B cell (primary cell): Measurements from ENCODE around the gene BCL2L11. TPM values are rescaled to one million over a fixed set of nuclear protein-coding genes. Genes with fewer than 3 reads are reported as not detected.

Experiments used
- ATAC-seq: fragments of 200-7000 bp; cut with Tn5 transposase; one replicate; pipeline ENCODE4 v1.10.0; 2021; ENCODE audit warnings: low read depth, mild to moderate bottlenecking, moderate number of reproducible peaks, moderate library complexity
- CTCF ChIA-PET: fragments of 350-600 bp; sonication (Branson Sonifier 250); formaldehyde crosslinking; loops from one replicate; lab custom pipeline; 2021; ENCODE audit warnings: antibody characterized with exemption, inconsistent platforms; lab: Charles Lee
- POLR2A ChIA-PET: fragments of 350-600 bp; sonication (Branson Sonifier 250); formaldehyde crosslinking; loops from one replicate; lab custom pipeline; 2021; ENCODE audit warnings: antibody characterized with exemption; lab: Charles Lee
- DNase-seq: peaks from one replicate; pipeline ENCODE4 v3.0.0; 2013
- H2AFZ ChIP-seq: 2 replicates; pipeline ENCODE4 v1.6.1; 2012; ENCODE audit warnings: mild to moderate bottlenecking, low read depth, low read length; ENCODE audit not compliant: insufficient read depth, poor library complexity, severe bottlenecking
- H3K27ac ChIP-seq, 2 donors: 1 replicate in 1 of 2; 2 replicates in 1 of 2; pipeline ENCODE4 v1.5.1; 2012 to 2013; ENCODE audit warnings: low read length in 2 of 2, mild to moderate bottlenecking in 2 of 2, moderate library complexity in 1 of 2
- H3K27me3 ChIP-seq, 4 experiments: fragments of 200-600 bp in 1 of 4; sonication (generic) in 1 of 4; replicated peaks in 1 of 4; 1 replicate in 2 of 4; 2 replicates in 2 of 4; pipeline versions ENCODE4 v1.6.1 to v1.7.0; 2013 to 2016; ENCODE audit warnings: low read length in 3 of 4, mild to moderate bottlenecking in 2 of 4, mixed read lengths in 1 of 4, moderate library complexity in 1 of 4; ENCODE audit not compliant: insufficient read depth in 4 of 4, control insufficient read depth in 3 of 4; ENCODE audit errors: control extremely low read depth in 1 of 4
- H3K36me3 ChIP-seq, 2 experiments: replicated peaks in 1 of 2; 1 replicate in 1 of 2; 2 replicates in 1 of 2; pipeline versions ENCODE4 v1.6.1 to v1.7.1; 2013; ENCODE audit warnings: low read length in 1 of 2; ENCODE audit not compliant: insufficient read depth in 2 of 2, control insufficient read depth in 1 of 2; ENCODE audit errors: control extremely low read depth in 1 of 2, extremely low read depth in 1 of 2
- H3K4me1 ChIP-seq, 2 donors: fragments of 200-600 bp in 1 of 2; sonication (generic) in 1 of 2; 1 replicate in 1 of 2; 2 replicates in 1 of 2; pipeline versions ENCODE4 v1.5.1 to v1.6.1; 2013 to 2017; ENCODE audit warnings: low read length in 2 of 2; ENCODE audit not compliant: control insufficient read depth in 2 of 2, insufficient read depth in 2 of 2
- H3K4me2 ChIP-seq: replicated peaks from 2 replicates; pipeline ENCODE3; 2012; ENCODE audit warnings: mild to moderate bottlenecking, low read depth, low read length; ENCODE audit not compliant: poor library complexity, severe bottlenecking
- H3K4me3 ChIP-seq, 5 experiments: fragments of 200-600 bp in 1 of 5; sonication (generic) in 1 of 5; 1 replicate in 3 of 5; 2 replicates in 2 of 5; pipeline versions ENCODE4 v1.5.1 to v1.7.0; 2011 to 2016; ENCODE audit warnings: low read length in 4 of 5, mild to moderate bottlenecking in 4 of 5, low read depth in 2 of 5, control low read depth in 1 of 5, moderate library complexity in 1 of 5; ENCODE audit not compliant: insufficient read depth in 1 of 5; ENCODE audit errors: control extremely low read depth in 1 of 5, extremely low read depth in 1 of 5
- H3K79me2 ChIP-seq: fragments of 200-600 bp; sonication (generic); one replicate; pipeline ENCODE4 v1.6.0; 2016; ENCODE audit warnings: low read length; ENCODE audit not compliant: control insufficient read depth, insufficient read depth
- H3K9ac ChIP-seq: fragments of 200-600 bp; sonication (generic); 2 replicates; pipeline ENCODE4 v1.6.1; 2017; ENCODE audit warnings: mild to moderate bottlenecking, low read length, moderate library complexity
- H3K9me3 ChIP-seq, 3 donors: one replicate each; pipeline versions ENCODE4 v1.6.1 to v1.7.1; 2013; ENCODE audit warnings: low read length in 2 of 3; ENCODE audit not compliant: control insufficient read depth in 2 of 3, insufficient read depth in 1 of 3; ENCODE audit errors: control extremely low read depth in 1 of 3
- H4K20me1 ChIP-seq: 2 replicates; pipeline ENCODE4 v1.6.0; 2012; ENCODE audit warnings: mild to moderate bottlenecking, low read length; ENCODE audit not compliant: insufficient read depth, control insufficient read depth, poor library complexity, severe bottlenecking
- H3K27ac Mint-ChIP-seq: one replicate; pipeline ENCODE4 v1.8.0; 2021; ENCODE audit warnings: mixed read lengths
- H3K27me3 Mint-ChIP-seq: one replicate; pipeline ENCODE4 v1.8.0; 2021; ENCODE audit warnings: mixed read lengths
- H3K4me1 Mint-ChIP-seq: one replicate; pipeline ENCODE4 v1.8.0; 2021; ENCODE audit warnings: mixed read lengths
- H3K4me3 Mint-ChIP-seq: one replicate; pipeline ENCODE4 v1.8.0; 2021; ENCODE audit warnings: mixed read lengths
- H3K9me3 Mint-ChIP-seq: one replicate; pipeline ENCODE4 v1.8.0; 2022; ENCODE audit warnings: mixed read lengths; ENCODE audit not compliant: insufficient read depth
- CTCF ChIP-seq: fragments of 200-600 bp; IDR thresholded peaks from one replicate; pipeline ENCODE4 v1.8.0; 2022; ENCODE audit warnings: antibody characterized with exemption, mild to moderate bottlenecking
- EZH2 ChIP-seq: IDR thresholded peaks from 2 replicates; pipeline ENCODE4 v1.6.1; 2012; ENCODE audit warnings: borderline replicate concordance, low read depth, mild to moderate bottlenecking, moderate library complexity, low read length; ENCODE audit not compliant: insufficient read depth, poor library complexity, severe bottlenecking
- WGBS: methylation state at CpG from one replicate; pipeline ENCODE4 v1.1.5; 2013; ENCODE audit warnings: missing lambda C conversion rate; ENCODE audit not compliant: insufficient coverage; 5-methylcytosine and 5-hydroxymethylcytosine counted together
- intact Hi-C: fragments of 100-400 bp; cut with micrococcal nuclease; formaldehyde crosslinking; loops from one replicate; pipeline ENCODE4 v1.10.0; 2022
- polyA plus RNA-seq: library from polyadenylated mRNA; depleted of rRNA; stranded (reverse); fragments of >200 nt; gene quantifications from 2 replicates; pipeline ENCODE4 v1.2.3, GENCODE V29; 2012
- total RNA-seq, 2 donors: library from RNA; stranded (reverse); fragments of 120-200 nt in 1 of 2; gene quantifications; 1 replicate in 1 of 2; 2 replicates in 1 of 2; pipeline versions ENCODE4 v1.2.3 to v1.2.4, GENCODE V29; 2013 to 2022

Gene BCL2L11
- total and polyA plus RNA-seq, 2 donors (not counting 1 experiment from before 2014, with no cell fraction given) = 13.8 to 164 TPM

DNA sequence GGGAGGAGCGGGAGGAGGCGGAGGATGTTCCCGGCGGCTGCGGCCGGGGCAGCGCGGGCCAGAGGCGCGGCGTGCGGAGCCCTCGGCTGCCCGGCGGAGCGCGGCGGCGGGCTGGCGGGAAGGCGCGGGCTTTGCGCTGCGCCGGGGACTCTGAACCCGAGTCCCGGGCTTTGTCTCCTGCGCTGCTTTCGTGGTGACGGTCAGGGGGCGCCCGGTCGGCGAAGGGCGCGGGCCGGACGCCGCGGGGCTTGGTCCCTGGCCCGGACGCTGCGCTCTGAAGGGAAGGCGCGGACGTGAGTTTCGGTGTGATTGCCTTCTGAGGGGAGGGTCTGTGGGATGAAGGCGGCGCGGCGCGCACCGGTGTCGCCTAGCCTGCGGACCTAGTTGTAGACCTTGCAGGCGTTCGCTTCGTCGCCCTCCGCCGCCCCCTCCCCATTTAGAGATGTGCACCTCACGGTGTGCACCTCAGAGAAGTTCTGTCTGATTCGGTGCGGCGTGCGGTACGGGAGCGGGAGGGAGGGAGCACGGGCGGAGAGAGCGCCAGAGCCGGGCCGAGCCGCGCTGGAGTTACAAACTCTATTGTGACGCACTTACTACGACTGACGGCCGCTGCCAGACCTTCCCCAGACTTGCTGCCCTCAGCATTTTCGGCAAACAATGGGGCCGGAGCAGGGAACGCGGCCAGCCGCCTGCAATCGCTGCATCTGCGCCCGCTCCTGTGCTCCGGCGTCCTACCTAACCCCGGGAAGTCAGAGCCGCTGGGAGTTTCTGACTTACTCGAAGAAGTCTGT lies 2.1 kb downstream of the BCL2L11 start:
- Mint-ChIP-seq H3K4me1 (peaks cover 42% of the 10 kb centered on the region), H3K9me3 (no peaks in the 10 kb centered on the region), H3K27ac (peak overlapping the region; percentile 87), H3K4me3 (peak overlapping the region; percentile 93), H3K27me3 (peaks cover 13% of the 10 kb centered on the region)
- Histone ChIP-seq H2AFZ (peak overlapping the region; percentile 56), H3K9me3 (peaks cover 0 to 12% (median 0%) of the 10 kb centered on the region in 3 donors), H3K27ac (peak overlapping the region in 1 of 2 donors; percentile 49), H3K9ac (peak overlapping the region; percentile 92), H3K4me3 (peak overlapping the region; percentile 31 to 93 (median 72)), H3K27me3 (peaks cover 0 to 25% (median 12%) of the 10 kb centered on the region in 4 experiments), H4K20me1 (peaks cover 64% of the 10 kb centered on the region), H3K36me3 (peaks cover 0 to 28% of the 10 kb centered on the region in 2 experiments), H3K4me1 (peaks cover 24 to 36% of the 10 kb centered on the region in 2 donors), H3K79me2 (peaks cover 45% of the 10 kb centered on the region), H3K4me2 (peak overlapping the region; percentile 99)
- CTCF ChIA-PET = interaction anchor here (0.7 to 0.8 kb wide), 2 partner anchors 9 to 18 kb away, joined by 3 read pairs; no protein-coding TSS in a partner anchor
- DNase-seq (peak; percentile 70), ATAC-seq (no peak)
- POLR2A ChIA-PET = interaction anchor here (0.5 kb wide), 1 partner anchor 1674 kb away, joined by 3 read pairs; no protein-coding TSS in a partner anchor
- TF ChIP-seq EZH2 (no peak), CTCF (no peak)
- intact Hi-C loops = loop anchor here (1.0 kb wide), 1 partner anchor 33 kb away; no protein-coding TSS in a partner anchor
- WGBS = under 1% methylated on average over 92 of the region's 92 CpGs

DNA sequence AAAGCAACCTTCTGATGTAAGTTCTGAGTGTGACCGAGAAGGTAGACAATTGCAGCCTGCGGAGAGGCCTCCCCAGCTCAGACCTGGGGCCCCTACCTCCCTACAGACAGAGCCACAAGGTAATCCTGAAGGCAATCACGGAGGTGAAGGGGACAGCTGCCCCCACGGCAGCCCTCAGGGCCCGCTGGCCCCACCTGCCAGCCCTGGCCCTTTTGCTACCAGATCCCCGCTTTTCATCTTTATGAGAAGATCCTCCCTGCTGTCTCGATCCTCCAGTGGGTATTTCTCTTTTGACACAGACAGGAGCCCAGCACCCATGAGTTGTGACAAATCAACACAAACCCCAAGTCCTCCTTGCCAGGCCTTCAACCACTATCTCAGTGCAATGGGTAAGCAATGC lies 3.0 kb downstream of the BCL2L11 start:
- peaks cover 4% of the 10 kb centered on the region for H3K27me3 Mint-ChIP-seq
- 97% methylated on average over 7 of the region's 7 CpGs for WGBS
- peaks cover 38% of the 10 kb centered on the region for H3K4me1 Mint-ChIP-seq
- ChIA-PET POLR2A (interaction anchor here (0.5 kb wide), 1 partner anchor 1673 kb away, joined by 3 read pairs; no protein-coding TSS in a partner anchor), CTCF (interaction anchor here (0.7 to 1.3 kb wide), 3 partner anchors 10 to 27 kb away, joined by 3 read pairs; no protein-coding TSS in a partner anchor)
- Histone ChIP-seq H3K9me3 (peaks cover 0 to 5% (median 0%) of the 10 kb centered on the region in 3 donors), H3K79me2 (peaks cover 53% of the 10 kb centered on the region), H3K4me1 (peaks cover 14 to 26% of the 10 kb centered on the region in 2 donors), H3K27ac (no peak overlapping the region), H4K20me1 (peaks cover 74% of the 10 kb centered on the region), H2AFZ (no peak overlapping the region), H3K4me2 (peak overlapping the region; percentile 99), H3K27me3 (peaks cover 0 to 15% (median 7%) of the 10 kb centered on the region in 4 experiments), H3K4me3 (no peak overlapping the region), H3K36me3 (peaks cover 0 to 30% of the 10 kb centered on the region in 2 experiments), H3K9ac (no peak overlapping the region)
- ATAC-seq = no peak
- TF ChIP-seq EZH2 = no peak
- DNase-seq = no peak
- intact Hi-C loops = loop anchor here (1.0 kb wide), 1 partner anchor 33 kb away; no protein-coding TSS in a partner anchor
- no peak overlapping the region for H3K27ac Mint-ChIP-seq
- peak overlapping the region; percentile 84 for H3K4me3 Mint-ChIP-seq
- H3K9me3 Mint-ChIP-seq = no peaks in the 10 kb centered on the region
